K562 (cell line): ENCODE measurements around the gene TRERF1. TPM values are rescaled to one million over a fixed set of nuclear protein-coding genes. Genes with fewer than 3 reads are reported as not detected.
A peak's percentile ranks its signal among the peaks of the same experiment; 100 is the strongest.

Source experiments
- ATF1 ChIP-seq, 2 experiments: fragments of 450-650 bp in 1 of 2; IDR thresholded peaks; 2 replicates each; pipeline ENCODE4 v1.6.1; 2016; ENCODE audit warnings: missing compliant biosample characterization in 1 of 2, missing genetic modification characterization in 1 of 2
- DACH1 ChIP-seq: fragments of 450-650 bp; IDR thresholded peaks from 2 replicates; pipeline ENCODE4 v1.6.1; 2018; ENCODE audit not compliant: partially characterized antibody
- KDM5B ChIP-seq: fragments of 200-600 bp; sonication (generic); IDR thresholded peaks from 2 replicates; pipeline ENCODE4 v1.6.1; 2012; ENCODE audit warnings: low read depth, mild to moderate bottlenecking, moderate library complexity, low read length, control low read depth, inconsistent platforms; ENCODE audit not compliant: insufficient replicate concordance
- KHSRP ChIP-seq: fragments of 450-650 bp; IDR thresholded peaks from 2 replicates; pipeline ENCODE4 v1.6.1; 2017
- MCM2 ChIP-seq: fragments of 450-650 bp; IDR thresholded peaks from 2 replicates; pipeline ENCODE4 v1.6.1; 2017; ENCODE audit warnings: low read depth, mild to moderate bottlenecking
- SRSF9 ChIP-seq: fragments of 200-400 bp; formaldehyde crosslinking; IDR thresholded peaks from 2 replicates; pipeline ENCODE4 v1.6.1; 2017; ENCODE audit warnings: low read depth, low read length, borderline replicate concordance
- STAT5B ChIP-seq: fragments of 250-450 bp; sonication (Bioruptor Pico); IDR thresholded peaks from 2 replicates; pipeline ENCODE4 v1.8.0; 2021; ENCODE audit warnings: mild to moderate bottlenecking, inconsistent platforms
- TCF7L2 ChIP-seq: fragments of 150-350 bp; IDR thresholded peaks from 2 replicates; pipeline ENCODE4 v1.6.1; 2016; ENCODE audit warnings: low read depth, mild to moderate bottlenecking, low read length, moderate library complexity
- ZNF12 ChIP-seq: sonication (generic); formaldehyde crosslinking; IDR thresholded peaks from 2 replicates; pipeline ENCODE4 v1.4.0; 2020; ENCODE audit warnings: mild to moderate bottlenecking, missing genetic modification reagents
- ZNF24 ChIP-seq: fragments of 450-650 bp; IDR thresholded peaks from 2 replicates; pipeline ENCODE4 v1.6.1; 2016
- ZNF449 ChIP-seq: fragments of 250-450 bp; sonication (Bioruptor Pico); IDR thresholded peaks from 2 replicates; pipeline ENCODE4 v1.8.0; 2022; ENCODE audit warnings: moderate library complexity, mild to moderate bottlenecking, inconsistent platforms
- polyA plus RNA-seq, 8 experiments: library from polyadenylated mRNA; depleted of rRNA in 4 of 8; stranded (reverse) in 5 of 8; unstranded in 3 of 8; fragments of >200 nt; fragmentation: Nextera tagmentation in 2 of 8; fragmentation: Illumina TruSeq in 1 of 8; extraction: Ambion mirVana in 2 of 8; extraction: Trizol in 1 of 8; gene quantifications; 2 replicates each; pipeline versions ENCODE4 v1.2.1 to v1.2.3, GENCODE V29; 2011 to 2014; ENCODE audit warnings: inconsistent platforms in 1 of 8, missing spikeins in 1 of 8
- total RNA-seq, 7 experiments: library from RNA; depleted of rRNA in 6 of 7; stranded (reverse); fragments of >200 nt in 6 of 7; fragmentation: Illumina TruSeq in 2 of 7; extraction: Trizol in 2 of 7; gene quantifications; 2 replicates each; pipeline versions ENCODE4 v1.2.1 to v1.2.3, GENCODE V29; 2011 to 2021; ENCODE audit warnings: low replicate concordance in 1 of 7
- TF ChIP-seq, protein P1 (sequence below), 2 experiments: IDR thresholded peaks; 2 replicates each; pipeline ENCODE4 v1.6.1; 2011; ENCODE audit warnings: borderline replicate concordance in 1 of 2, control low read depth in 1 of 2, low read depth in 1 of 2, low read length in 1 of 2, mild to moderate bottlenecking in 1 of 2, mixed read lengths in 1 of 2, moderate library complexity in 1 of 2; ENCODE audit not compliant: insufficient read depth in 1 of 2, insufficient read length in 1 of 2, poor library complexity in 1 of 2, severe bottlenecking in 1 of 2; ENCODE audit errors: extremely low read depth in 1 of 2
- TF ChIP-seq, protein P2 (sequence below): fragments of 250-450 bp; sonication (Bioruptor Pico); IDR thresholded peaks from 2 replicates; pipeline ENCODE4 v1.4.0; 2020; ENCODE audit warnings: mild to moderate bottlenecking
- TF ChIP-seq, protein P3 (sequence below), 2 experiments: fragments of 450-650 bp; IDR thresholded peaks; 2 replicates each; pipeline ENCODE4 v1.6.1; 2016; ENCODE audit warnings: mild to moderate bottlenecking in 2 of 2, borderline replicate concordance in 1 of 2, low read depth in 1 of 2, moderate library complexity in 1 of 2

TRERF1 gene
- total and polyA plus RNA-seq, 9 of the 15 experiments (the other 6 are each of a cell fraction or from before 2014, with no cell fraction given): 0.04 to 0.20 (median 0.07) TPM; not detected in 3

- no peak for TF ChIP-seq TCF7L2
- TF ChIP-seq KHSRP: no peak
- TF ChIP-seq, protein P1, sequence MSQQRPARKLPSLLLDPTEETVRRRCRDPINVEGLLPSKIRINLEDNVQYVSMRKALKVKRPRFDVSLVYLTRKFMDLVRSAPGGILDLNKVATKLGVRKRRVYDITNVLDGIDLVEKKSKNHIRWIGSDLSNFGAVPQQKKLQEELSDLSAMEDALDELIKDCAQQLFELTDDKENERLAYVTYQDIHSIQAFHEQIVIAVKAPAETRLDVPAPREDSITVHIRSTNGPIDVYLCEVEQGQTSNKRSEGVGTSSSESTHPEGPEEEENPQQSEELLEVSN (IDR thresholded peaks at IDR 0.05; ENCODE audit: borderline replicate concordance in 1 of 2, extremely low read depth in 1 of 2, insufficient read depth in 1 of 2, insufficient read length in 1 of 2, low read depth in 1 of 2, low read length in 1 of 2, poor library complexity in 1 of 2, severe bottlenecking in 1 of 2): peak; percentile 24 to 31
- TF ChIP-seq, protein P2, sequence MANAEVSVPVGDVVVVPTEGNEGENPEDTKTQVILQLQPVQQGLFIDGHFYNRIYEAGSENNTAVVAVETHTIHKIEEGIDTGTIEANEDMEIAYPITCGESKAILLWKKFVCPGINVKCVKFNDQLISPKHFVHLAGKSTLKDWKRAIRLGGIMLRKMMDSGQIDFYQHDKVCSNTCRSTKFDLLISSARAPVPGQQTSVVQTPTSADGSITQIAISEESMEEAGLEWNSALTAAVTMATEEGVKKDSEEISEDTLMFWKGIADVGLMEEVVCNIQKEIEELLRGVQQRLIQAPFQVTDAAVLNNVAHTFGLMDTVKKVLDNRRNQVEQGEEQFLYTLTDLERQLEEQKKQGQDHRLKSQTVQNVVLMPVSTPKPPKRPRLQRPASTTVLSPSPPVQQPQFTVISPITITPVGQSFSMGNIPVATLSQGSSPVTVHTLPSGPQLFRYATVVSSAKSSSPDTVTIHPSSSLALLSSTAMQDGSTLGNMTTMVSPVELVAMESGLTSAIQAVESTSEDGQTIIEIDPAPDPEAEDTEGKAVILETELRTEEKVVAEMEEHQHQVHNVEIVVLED (CRISPR knock-in tag): no peak
- no peak for TF ChIP-seq DACH1
- TF ChIP-seq, protein P3, sequence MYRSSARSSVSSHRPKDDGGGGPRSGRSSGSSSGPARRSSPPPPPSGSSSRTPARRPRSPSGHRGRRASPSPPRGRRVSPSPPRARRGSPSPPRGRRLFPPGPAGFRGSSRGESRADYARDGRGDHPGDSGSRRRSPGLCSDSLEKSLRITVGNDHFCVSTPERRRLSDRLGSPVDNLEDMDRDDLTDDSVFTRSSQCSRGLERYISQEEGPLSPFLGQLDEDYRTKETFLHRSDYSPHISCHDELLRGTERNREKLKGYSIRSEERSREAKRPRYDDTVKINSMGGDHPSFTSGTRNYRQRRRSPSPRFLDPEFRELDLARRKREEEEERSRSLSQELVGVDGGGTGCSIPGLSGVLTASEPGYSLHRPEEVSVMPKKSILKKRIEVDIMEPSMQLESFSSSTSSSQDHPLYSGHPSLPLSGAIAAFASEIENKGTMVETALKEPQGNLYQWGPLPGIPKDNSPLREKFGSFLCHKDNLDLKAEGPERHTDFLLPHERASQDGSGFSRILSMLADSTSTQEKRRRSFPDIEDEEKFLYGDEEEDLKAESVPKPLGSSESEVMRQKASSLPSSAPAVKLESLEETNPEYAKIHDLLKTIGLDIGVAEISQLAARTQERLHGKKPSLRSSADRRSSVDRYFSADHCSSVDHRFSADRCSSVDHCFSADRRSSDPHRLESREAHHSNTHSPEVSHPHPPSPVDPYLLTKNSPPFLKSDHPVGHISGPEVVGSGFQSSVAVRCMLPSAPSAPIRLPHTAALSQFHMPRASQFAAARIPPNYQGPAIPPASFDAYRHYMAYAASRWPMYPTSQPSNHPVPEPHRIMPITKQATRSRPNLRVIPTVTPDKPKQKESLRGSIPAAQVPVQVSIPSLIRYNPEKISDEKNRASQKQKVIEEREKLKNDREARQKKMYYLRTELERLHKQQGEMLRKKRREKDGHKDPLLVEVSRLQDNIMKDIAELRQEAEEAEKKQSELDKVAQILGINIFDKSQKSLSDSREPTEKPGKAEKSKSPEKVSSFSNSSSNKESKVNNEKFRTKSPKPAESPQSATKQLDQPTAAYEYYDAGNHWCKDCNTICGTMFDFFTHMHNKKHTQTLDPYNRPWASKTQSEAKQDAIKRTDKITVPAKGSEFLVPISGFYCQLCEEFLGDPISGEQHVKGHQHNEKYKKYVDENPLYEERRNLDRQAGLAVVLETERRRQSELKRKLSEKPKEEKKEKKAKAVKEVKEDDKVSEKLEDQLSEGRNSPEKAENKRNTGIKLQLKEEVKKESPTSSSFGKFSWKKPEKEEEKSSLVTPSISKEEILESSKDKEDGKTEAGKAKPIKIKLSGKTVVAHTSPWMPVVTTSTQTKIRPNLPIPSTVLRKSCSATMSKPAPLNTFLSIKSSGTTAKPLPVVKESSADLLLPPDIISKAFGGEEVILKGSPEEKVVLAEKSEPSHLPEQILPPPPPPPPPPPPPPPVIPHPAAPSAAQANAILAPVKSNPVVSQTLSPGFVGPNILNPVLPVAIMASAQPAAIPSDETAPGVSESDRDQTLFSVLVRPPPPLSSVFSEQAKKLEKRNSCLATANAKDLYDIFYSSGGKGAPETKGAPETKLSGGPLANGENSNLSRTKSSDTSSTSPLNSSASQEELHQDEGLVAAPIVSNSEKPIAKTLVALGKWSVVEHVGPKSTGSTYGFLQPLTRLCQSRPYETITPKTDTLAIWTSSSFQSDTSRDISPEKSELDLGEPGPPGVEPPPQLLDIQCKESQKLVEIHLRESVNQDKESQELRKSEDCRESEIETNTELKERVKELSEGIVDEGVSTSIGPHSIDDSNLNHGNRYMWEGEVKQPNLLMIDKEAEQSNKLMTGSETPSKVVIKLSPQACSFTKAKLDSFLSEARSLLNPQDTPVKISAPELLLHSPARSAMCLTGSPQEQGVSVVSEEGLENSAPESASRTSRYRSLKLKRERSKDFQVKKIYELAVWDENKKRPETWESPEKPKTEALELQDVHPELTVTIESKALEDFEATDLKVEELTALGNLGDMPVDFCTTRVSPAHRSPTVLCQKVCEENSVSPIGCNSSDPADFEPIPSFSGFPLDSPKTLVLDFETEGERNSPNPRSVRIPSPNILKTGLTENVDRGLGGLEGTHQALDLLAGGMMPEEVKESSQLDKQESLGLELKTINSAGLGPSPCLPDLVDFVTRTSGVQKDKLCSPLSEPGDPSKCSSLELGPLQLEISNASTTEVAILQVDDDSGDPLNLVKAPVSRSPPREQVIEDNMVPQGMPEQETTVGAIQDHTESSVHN (IDR thresholded peaks at IDR 0.05; ENCODE audit: borderline replicate concordance in 1 of 2, low read depth in 1 of 2): no peak
- peak; percentile 78 for TF ChIP-seq ZNF24
- no peak for TF ChIP-seq MCM2
- no peak for TF ChIP-seq ZNF12 (CRISPR knock-in tag)
- no peak for TF ChIP-seq ATF1 (CRISPR knock-in tag; IDR thresholded peaks at IDR 0.05)
- peak; percentile 10; the same call in 1 of the 2 replicates for TF ChIP-seq ATF1 (tag; IDR thresholded peaks at IDR 0.05)
- no peak for TF ChIP-seq SRSF9
- no peak for TF ChIP-seq STAT5B (CRISPR knock-in tag)
- TF ChIP-seq ZNF449 (CRISPR knock-in tag): no peak
- TF ChIP-seq KDM5B: peak; percentile 8
Measured at GRCh38 chr6:42452171-42453030, 675 bp upstream of the TRERF1 start (continued).
